GM12872 (cell line): ENCODE data around the gene FAM120A.

Experiments used
- TF ChIP-seq, protein P1 (sequence below): IDR thresholded peaks from 3 replicates; pipeline ENCODE4 v1.5.1; 2011; ENCODE audit warnings: low read depth, mild to moderate bottlenecking, low read length, moderate library complexity; ENCODE audit not compliant: insufficient read depth

FAM120A gene

DNA sequence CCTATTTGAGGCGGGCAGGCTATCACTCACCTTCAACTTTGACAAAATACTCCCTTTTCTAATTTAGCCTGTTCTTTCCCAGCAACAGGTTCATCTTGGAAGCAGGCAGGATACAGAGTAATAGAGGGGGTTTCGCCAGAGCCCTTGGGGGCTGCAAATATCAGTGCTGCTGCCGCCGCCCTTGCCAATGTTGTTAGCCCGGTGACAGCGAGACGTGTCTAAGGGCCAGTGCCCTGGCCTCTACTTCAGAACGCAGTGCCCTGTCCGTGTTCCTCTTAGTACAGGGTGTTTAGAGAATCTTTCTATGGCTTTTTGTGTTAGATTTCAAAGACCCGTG is 1.2 kb downstream of the FAM120A start:
- TF ChIP-seq, protein P1, sequence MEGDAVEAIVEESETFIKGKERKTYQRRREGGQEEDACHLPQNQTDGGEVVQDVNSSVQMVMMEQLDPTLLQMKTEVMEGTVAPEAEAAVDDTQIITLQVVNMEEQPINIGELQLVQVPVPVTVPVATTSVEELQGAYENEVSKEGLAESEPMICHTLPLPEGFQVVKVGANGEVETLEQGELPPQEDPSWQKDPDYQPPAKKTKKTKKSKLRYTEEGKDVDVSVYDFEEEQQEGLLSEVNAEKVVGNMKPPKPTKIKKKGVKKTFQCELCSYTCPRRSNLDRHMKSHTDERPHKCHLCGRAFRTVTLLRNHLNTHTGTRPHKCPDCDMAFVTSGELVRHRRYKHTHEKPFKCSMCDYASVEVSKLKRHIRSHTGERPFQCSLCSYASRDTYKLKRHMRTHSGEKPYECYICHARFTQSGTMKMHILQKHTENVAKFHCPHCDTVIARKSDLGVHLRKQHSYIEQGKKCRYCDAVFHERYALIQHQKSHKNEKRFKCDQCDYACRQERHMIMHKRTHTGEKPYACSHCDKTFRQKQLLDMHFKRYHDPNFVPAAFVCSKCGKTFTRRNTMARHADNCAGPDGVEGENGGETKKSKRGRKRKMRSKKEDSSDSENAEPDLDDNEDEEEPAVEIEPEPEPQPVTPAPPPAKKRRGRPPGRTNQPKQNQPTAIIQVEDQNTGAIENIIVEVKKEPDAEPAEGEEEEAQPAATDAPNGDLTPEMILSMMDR: no peak

DNA sequence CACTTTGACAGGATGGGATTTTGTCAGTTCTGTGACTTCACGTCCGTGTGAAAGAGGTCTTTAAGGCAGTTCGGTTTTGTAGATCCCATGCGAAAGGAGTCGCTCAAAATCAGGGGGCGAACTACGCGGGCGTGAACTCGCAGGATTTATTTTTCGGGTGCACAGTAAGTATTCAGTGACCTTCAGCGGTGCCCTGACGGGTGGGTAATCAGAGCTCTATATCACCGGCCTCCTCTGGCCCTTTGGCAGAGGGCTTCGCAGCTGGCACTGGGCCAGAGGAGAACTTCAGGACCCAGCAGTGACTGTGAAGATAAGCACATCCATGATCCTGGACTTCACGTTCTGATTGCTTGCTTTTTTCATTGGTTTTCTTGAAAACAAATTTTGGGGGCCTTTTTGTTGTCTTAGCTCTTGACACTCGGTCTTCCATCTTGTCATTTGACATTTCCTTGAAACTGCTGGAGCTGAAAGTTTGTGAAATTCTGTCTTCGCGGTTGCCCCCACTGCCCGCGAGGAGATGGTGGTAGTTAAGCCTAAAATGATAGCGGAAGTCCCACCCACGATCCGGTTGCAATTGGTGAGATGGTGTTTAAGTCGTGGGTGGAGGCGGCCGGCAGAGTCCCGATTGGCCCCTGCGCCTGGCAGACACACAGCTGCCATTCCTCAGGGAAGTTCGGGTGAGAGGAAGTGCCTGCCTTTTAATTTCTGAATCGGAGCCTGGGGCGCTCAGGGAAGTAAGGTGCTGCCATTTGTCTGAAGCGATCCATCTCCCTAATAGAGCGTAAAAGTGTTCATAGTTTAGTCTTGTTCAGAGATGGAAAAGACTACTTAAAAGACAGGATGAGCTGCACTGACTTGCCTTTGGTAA is 1.8 kb downstream of the FAM120A start, which contains the start of gene FAM120AOS:
FAM120AOS (minus strand) TSS at position 535 of the 868 bp plus-strand sequence. CDS start 872 bp downstream, outside the sequence.
- TF ChIP-seq, protein P1: no peak

DNA sequence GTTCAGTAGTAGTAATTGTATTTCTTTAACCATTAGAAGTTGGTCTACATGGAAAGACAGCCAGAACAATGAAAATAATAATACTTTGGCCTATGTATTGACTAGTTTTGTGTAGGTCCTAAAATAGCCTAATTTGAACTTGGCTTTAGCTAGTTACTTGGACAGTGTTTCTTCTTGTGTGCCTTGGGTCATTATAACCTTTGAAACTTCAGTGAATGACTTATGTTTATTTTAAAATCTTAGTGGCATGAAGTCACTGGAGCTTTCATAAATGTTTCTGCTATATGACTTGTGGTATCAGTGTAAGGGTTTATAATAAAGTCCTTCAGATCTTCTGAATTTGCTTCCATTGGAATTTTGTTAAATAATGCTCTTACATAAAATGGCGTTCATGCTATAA is 4.5 kb downstream of the FAM120A start:
- TF ChIP-seq, protein P1: no peak

DNA sequence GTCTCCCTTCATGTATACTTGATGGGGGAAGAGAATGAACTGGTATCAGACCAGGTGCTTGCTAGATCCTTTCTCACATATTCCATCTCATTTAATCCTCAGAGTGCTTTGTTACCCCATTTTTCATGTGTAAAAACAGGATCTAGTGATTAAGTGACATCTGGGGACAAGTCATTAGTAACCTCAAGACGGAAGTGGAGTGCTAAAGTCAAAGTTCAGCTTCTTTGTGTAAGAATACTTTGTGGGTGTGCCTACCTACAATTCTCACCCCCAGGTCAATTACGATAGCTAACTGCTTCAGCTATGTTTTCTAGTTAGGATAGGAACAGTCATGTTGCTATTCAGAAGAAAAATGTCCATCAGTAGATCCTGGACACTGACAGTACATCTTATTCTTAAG is 5.0 kb downstream of the FAM120A start:
- TF ChIP-seq, protein P1: no peak

DNA sequence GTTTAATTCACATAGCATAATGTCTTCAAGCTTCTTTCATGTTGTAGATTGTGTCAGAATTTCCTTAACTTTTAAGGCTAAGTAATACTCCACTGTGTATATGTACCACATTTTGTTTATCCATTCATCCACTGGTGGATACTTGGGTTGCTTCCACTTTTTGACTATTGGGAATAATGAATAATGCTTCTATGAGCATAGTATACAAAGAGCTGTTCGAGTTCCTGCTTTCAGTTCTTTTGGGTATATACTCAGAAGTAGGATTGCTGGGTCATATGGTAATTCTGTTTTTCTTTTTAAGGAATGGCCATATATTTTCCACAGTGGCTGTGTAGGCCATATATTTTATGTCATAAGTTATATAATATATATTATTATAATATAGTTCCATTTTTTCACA is 5.5 kb downstream of the FAM120A start:
- TF ChIP-seq, protein P1: no peak

DNA sequence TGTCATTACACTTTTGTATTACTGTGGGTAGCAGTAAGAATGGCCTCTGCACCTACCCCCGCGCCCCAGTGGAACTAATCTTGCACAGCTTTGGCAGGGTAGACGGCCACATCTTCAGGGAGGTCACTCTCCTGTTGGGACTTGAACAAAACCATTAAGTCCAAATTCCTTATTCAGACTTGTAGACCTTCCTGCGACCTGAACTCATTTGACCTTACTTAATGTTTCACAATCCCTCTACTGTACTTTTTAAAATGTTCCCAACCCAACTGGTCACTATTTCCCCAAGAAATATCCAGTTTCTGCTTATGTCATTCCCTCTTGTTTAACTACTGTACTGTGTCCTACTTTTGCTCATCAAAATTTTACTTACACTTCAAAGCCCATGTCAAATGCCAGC is 7.2 kb downstream of the FAM120A start:
- TF ChIP-seq, protein P1: no peak

DNA sequence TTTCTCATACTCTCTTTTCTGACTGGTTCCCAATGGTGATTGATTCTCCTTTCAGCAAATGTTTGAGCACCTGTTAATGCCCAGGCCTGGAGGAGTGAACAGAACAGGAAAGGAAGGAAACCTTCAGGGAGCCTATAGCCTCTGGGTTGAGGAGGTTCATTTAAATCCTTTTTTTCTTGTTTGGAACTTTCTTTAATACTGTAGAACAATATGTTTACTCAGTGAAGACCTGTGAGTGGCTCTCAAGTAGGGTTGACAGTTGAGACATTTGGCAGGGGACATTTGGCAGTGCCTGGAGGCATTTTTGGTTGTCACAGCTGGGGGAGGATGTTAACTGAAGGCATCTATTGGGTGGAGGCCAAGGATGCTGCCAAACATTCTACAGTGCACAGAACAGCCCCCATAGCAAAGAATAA is 8.0 kb downstream of the FAM120A start:
- TF ChIP-seq, protein P1: no peak
